GM12878 (cell line): ENCODE data around the gene ZBTB7B.

Experiments
- TCF3 ChIP-seq: IDR thresholded peaks from 2 replicates; pipeline ENCODE4 v1.6.1; 2012; ENCODE audit warnings: low read depth, mild to moderate bottlenecking, low read length, borderline replicate concordance; ENCODE audit not compliant: insufficient read depth
- ZNF207 ChIP-seq: fragments of 450-650 bp; IDR thresholded peaks from 2 replicates; pipeline ENCODE4 v1.6.1; 2014; ENCODE audit warnings: antibody characterized with exemption, mild to moderate bottlenecking, borderline replicate concordance
- TF ChIP-seq, protein P1 (sequence below), 3 experiments: IDR thresholded peaks in 2 of 3; conservative IDR thresholded peaks in 1 of 3; 2 replicates each; pipeline ENCODE4 v1.5.1; 2011; ENCODE audit warnings: low read depth in 3 of 3, low read length in 3 of 3, mild to moderate bottlenecking in 3 of 3, control low read depth in 2 of 3, moderate library complexity in 2 of 3, inconsistent platforms in 1 of 3, mixed read lengths in 1 of 3; ENCODE audit not compliant: control insufficient read depth in 2 of 3, insufficient read depth in 1 of 3; ENCODE audit errors: extremely low read depth in 1 of 3

DNA sequence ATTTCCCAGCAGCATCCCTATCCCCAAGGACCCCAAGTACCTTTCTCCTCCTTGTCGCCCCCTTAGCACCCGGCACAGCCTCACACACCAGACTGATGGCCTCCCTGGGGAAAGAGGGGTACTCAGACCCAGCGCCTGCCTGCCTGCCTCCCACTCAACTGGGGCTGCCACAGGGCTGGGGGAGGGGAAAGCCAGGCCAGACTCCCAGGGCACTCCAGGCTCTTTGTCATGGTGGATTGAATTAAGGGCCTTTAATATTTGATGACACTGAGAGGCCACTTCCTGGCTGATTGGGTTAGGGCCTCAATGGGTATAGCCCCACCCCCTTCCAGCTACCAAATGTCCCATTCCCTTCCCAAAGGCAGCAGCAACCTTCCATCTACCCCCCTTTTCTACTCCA lies 33.9 kb upstream of the ZBTB7B start:
- TF ChIP-seq TCF3: no peak
- TF ChIP-seq ZNF207: no peak
- TF ChIP-seq, protein P1, sequence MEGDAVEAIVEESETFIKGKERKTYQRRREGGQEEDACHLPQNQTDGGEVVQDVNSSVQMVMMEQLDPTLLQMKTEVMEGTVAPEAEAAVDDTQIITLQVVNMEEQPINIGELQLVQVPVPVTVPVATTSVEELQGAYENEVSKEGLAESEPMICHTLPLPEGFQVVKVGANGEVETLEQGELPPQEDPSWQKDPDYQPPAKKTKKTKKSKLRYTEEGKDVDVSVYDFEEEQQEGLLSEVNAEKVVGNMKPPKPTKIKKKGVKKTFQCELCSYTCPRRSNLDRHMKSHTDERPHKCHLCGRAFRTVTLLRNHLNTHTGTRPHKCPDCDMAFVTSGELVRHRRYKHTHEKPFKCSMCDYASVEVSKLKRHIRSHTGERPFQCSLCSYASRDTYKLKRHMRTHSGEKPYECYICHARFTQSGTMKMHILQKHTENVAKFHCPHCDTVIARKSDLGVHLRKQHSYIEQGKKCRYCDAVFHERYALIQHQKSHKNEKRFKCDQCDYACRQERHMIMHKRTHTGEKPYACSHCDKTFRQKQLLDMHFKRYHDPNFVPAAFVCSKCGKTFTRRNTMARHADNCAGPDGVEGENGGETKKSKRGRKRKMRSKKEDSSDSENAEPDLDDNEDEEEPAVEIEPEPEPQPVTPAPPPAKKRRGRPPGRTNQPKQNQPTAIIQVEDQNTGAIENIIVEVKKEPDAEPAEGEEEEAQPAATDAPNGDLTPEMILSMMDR (IDR thresholded peaks at IDR 0.05 in 2 of 3, conservative IDR thresholded peaks at IDR 0.05 in 1 of 3; ENCODE audit: control insufficient read depth in 2 of 3, extremely low read depth in 1 of 3, insufficient read depth in 1 of 3, low read depth in 3 of 3, low read length in 3 of 3): no peak
